GM12878 (cell line): Measurements from ENCODE around the gene SMARCD2. TPM values are rescaled to one million over a fixed set of nuclear protein-coding genes. Genes with fewer than 3 reads are reported as not detected.

Experiments used
- ATAC-seq: fragments of 200-7000 bp; cut with Tn5 transposase; 3 replicates; pipeline ENCODE4 v1.9.1; 2020; ENCODE audit warnings: mild to moderate bottlenecking, moderate library complexity
- BruUV-seq: library from RNA; stranded (reverse); fragments of 400-500 nt; replicated peaks from 2 replicates; lab custom pipeline; 2021; lab: Mats Ljungman, UMichigan
- CTCF ChIA-PET: fragments of 300-600 bp; sonication (Branson Sonifier 250); formaldehyde crosslinking; extraction: SDS; loops from one replicate; lab custom pipeline; 2021; ENCODE audit warnings: inconsistent platforms; lab: Yijun Ruan, JAX
- POLR2A ChIA-PET: fragments of 350-600 bp; formaldehyde crosslinking; extraction: SDS; loops from one replicate; lab custom pipeline; 2021; ENCODE audit warnings: inconsistent platforms; lab: Charles Lee
- RAD21 ChIA-PET: fragments of 300-600 bp; sonication (Branson Sonifier 250); formaldehyde crosslinking; loops from one replicate; lab custom pipeline; 2023; ENCODE audit warnings: antibody characterized with exemption; ENCODE audit not compliant: unreplicated experiment; lab: Charles Lee
- SMC1A ChIA-PET: fragments of 300-600 bp; sonication (Branson Sonifier 250); formaldehyde crosslinking; loops from one replicate; lab custom pipeline; 2023; ENCODE audit not compliant: unreplicated experiment, uncharacterized antibody; lab: Charles Lee
- DNase-seq: peaks from one replicate; pipeline ENCODE4 v3.0.0-alpha.2; 2011; ENCODE audit warnings: low read depth, low spot score
- FAIRE-seq: peaks from 3 replicates; lab custom pipeline; 2011; peaks lifted over from hg19 to GRCh38; lab: Jason Lieb, UNC
- H2AFZ ChIP-seq: 2 replicates; pipeline ENCODE4 v1.6.0; 2011; ENCODE audit warnings: low read depth, low read length, control low read depth; ENCODE audit not compliant: control insufficient read depth
- H3K27ac ChIP-seq: 2 replicates; pipeline ENCODE4 v1.5.1; 2011; ENCODE audit warnings: control low read depth; ENCODE audit not compliant: control insufficient read depth, insufficient read depth
- H3K27me3 ChIP-seq, 2 experiments: replicated peaks in 1 of 2; 2 replicates each; pipeline versions ENCODE4 v1.6.0 to v1.6.1; 2011; ENCODE audit warnings: low read length in 1 of 2; ENCODE audit not compliant: control insufficient read depth in 2 of 2, insufficient read depth in 2 of 2
- H3K36me3 ChIP-seq, 2 experiments: 2 replicates each; pipeline ENCODE4 v1.5.1; 2011; ENCODE audit warnings: low read length in 1 of 2; ENCODE audit not compliant: control insufficient read depth in 2 of 2, insufficient read depth in 2 of 2
- H3K4me1 ChIP-seq: 2 replicates; pipeline ENCODE4 v1.6.1; 2011; ENCODE audit warnings: mild to moderate bottlenecking, low read length, moderate library complexity, mixed read lengths; ENCODE audit not compliant: control insufficient read depth, insufficient read depth
- H3K4me2 ChIP-seq: 2 replicates; pipeline ENCODE4 v1.6.0; 2011; ENCODE audit warnings: control low read depth; ENCODE audit not compliant: control insufficient read depth, insufficient read depth
- H3K4me3 ChIP-seq: fragments of 200-600 bp; sonication (generic); 2 replicates; pipeline ENCODE4 v1.5.1; 2016
- H3K79me2 ChIP-seq: 2 replicates; pipeline ENCODE4 v1.6.0; 2011; ENCODE audit warnings: low read length; ENCODE audit not compliant: control insufficient read depth, insufficient read depth
- H3K9ac ChIP-seq: 2 replicates; pipeline ENCODE4 v1.8.0; 2011; ENCODE audit warnings: low read length, control low read depth, mixed read lengths; ENCODE audit not compliant: control insufficient read depth, insufficient read depth
- H3K9me3 ChIP-seq: replicated peaks from 3 replicates; pipeline ENCODE4 v1.5.1; 2011; ENCODE audit warnings: mild to moderate bottlenecking, low read length; ENCODE audit not compliant: control insufficient read depth, insufficient read depth
- H4K20me1 ChIP-seq: 2 replicates; pipeline ENCODE4 v1.6.0; 2011; ENCODE audit not compliant: control insufficient read depth, insufficient read depth
- ELK1 ChIP-seq: IDR thresholded peaks from 2 replicates; pipeline ENCODE4 v1.6.1; 2012; ENCODE audit warnings: low read depth, low read length, improper control_type of control experiment
- HDAC6 ChIP-seq: fragments of 200-600 bp; sonication (generic); IDR thresholded peaks from one replicate; pipeline ENCODE4 v1.8.0; 2017; ENCODE audit warnings: antibody characterized with exemption; ENCODE audit not compliant: unreplicated experiment
- IRF3 ChIP-seq: fragments of 450-650 bp; IDR thresholded peaks from 2 replicates; pipeline ENCODE4 v1.6.1; 2014; ENCODE audit warnings: mild to moderate bottlenecking
- JUND ChIP-seq: IDR thresholded peaks from 2 replicates; pipeline ENCODE4 v1.6.1; 2012; ENCODE audit warnings: low read depth, mild to moderate bottlenecking, low read length, improper control_type of control experiment, moderate library complexity
- NFXL1 ChIP-seq: fragments of 450-650 bp; IDR thresholded peaks from 2 replicates; pipeline ENCODE4 v1.6.1; 2017; ENCODE audit warnings: antibody characterized with exemption, mild to moderate bottlenecking, borderline replicate concordance
- NKRF ChIP-seq: fragments of 450-650 bp; conservative IDR thresholded peaks from 2 replicates; pipeline ENCODE4 v1.6.1; 2017; ENCODE audit warnings: mild to moderate bottlenecking, moderate library complexity
- PAX8 ChIP-seq: fragments of 450-650 bp; IDR thresholded peaks from 2 replicates; pipeline ENCODE4 v1.6.1; 2017; ENCODE audit warnings: mild to moderate bottlenecking, moderate library complexity
- SIN3A ChIP-seq: IDR thresholded peaks from 2 replicates; pipeline ENCODE4 v1.6.1; 2012; ENCODE audit warnings: low read depth, low read length, improper control_type of control experiment
- SMC3 ChIP-seq: IDR thresholded peaks from 2 replicates; pipeline ENCODE4 v1.6.1; 2011; ENCODE audit warnings: low read length, improper control_type of control experiment, borderline replicate concordance
- SRF ChIP-seq, 2 experiments: IDR thresholded peaks; 2 replicates each; pipeline ENCODE4 v1.6.1; 2011; ENCODE audit warnings: low read depth in 2 of 2, low read length in 2 of 2, mild to moderate bottlenecking in 1 of 2, moderate library complexity in 1 of 2
- WGBS: methylation state at CpG from one replicate; pipeline ENCODE4 v1.1.6; 2016; ENCODE audit warnings: low lambda C conversion rate; ENCODE audit not compliant: insufficient replicate concordance, insufficient coverage; ENCODE audit errors: missing lambda C conversion rate; 5-methylcytosine and 5-hydroxymethylcytosine counted together
- in situ Hi-C: fragments of 300-500 bp; cut with MboI; formaldehyde crosslinking; loops from 9 replicates; pipeline ENCODE4 v1.14.3; 2018; ENCODE audit warnings: mixed read lengths
- intact Hi-C: fragments of 100-400 bp; cut with micrococcal nuclease; formaldehyde crosslinking; loops from one replicate; pipeline ENCODE4 v1.14.2; 2022; ENCODE audit not compliant: unreplicated experiment
- polyA plus RNA-seq, 11 experiments: library from polyadenylated mRNA; depleted of rRNA in 4 of 11; unstranded in 6 of 11; stranded (reverse) in 5 of 11; fragments of >200 nt; fragmentation: Nextera tagmentation in 4 of 11; fragmentation: Illumina TruSeq in 1 of 11; extraction: Ambion mirVana in 4 of 11; extraction: Trizol in 1 of 11; gene quantifications; 1 replicate in 1 of 11; 2 replicates in 10 of 11; pipeline versions ENCODE4 v1.2.1 to v1.2.3, GENCODE V29; 2011 to 2016; ENCODE audit warnings: inconsistent platforms in 2 of 11, missing spikeins in 2 of 11, low read depth in 1 of 11
- total RNA-seq, 4 experiments: library from RNA; depleted of rRNA in 3 of 4; stranded (reverse); fragments of >200 nt in 3 of 4; fragmentation: Illumina TruSeq in 1 of 4; extraction: Trizol in 1 of 4; gene quantifications; 2 replicates each; pipeline versions ENCODE4 v1.2.1 to v1.2.3, GENCODE V29; 2013 to 2021
- TF ChIP-seq, protein P1 (sequence below): IDR thresholded peaks from 2 replicates; pipeline ENCODE4 v1.6.1; 2011; ENCODE audit warnings: mild to moderate bottlenecking, low read depth, low read length, moderate library complexity; ENCODE audit not compliant: insufficient replicate concordance

Gene SMARCD2
- total and polyA plus RNA-seq, 10 of the 15 experiments (the other 5 are each of a cell fraction or from before 2014, with no cell fraction given), result 2.4 to 111 (median 63.6) TPM

GRCh38 chr17:63783522-63783921 is 59.0 kb downstream of the SMARCD2 start:
- TF ChIP-seq SMC3 (no peak), NKRF (no peak), NFXL1 (no peak), PAX8 (no peak), HDAC6 (no peak), SRF (IDR thresholded peaks at IDR 0.05; ENCODE audit: low read depth in 2 of 2, low read length in 2 of 2) (no peak), IRF3 (no peak), JUND (no peak), ELK1 (no peak), SIN3A (no peak)
- TF ChIP-seq, protein P1, sequence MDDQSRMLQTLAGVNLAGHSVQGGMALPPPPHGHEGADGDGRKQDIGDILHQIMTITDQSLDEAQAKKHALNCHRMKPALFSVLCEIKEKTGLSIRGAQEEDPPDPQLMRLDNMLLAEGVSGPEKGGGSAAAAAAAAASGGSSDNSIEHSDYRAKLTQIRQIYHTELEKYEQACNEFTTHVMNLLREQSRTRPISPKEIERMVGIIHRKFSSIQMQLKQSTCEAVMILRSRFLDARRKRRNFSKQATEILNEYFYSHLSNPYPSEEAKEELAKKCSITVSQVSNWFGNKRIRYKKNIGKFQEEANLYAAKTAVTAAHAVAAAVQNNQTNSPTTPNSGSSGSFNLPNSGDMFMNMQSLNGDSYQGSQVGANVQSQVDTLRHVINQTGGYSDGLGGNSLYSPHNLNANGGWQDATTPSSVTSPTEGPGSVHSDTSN, result no peak
- TF ChIP-seq, all 136 proteins: peak for 0
- Histone ChIP-seq H4K20me1 (no peaks in the 10 kb centered on the region), H2AFZ (no peak overlapping the region), H3K36me3 (peaks cover 2 to 10% of the 10 kb centered on the region in 2 experiments), H3K4me1 (peaks cover 8% of the 10 kb centered on the region; the same call in 1 of the 2 replicates), H3K4me3 (no peak overlapping the region), H3K27me3 (no peaks in the 10 kb centered on the region), H3K9me3 (no peaks in the 10 kb centered on the region), H3K4me2 (no peak overlapping the region), H3K79me2 (peaks cover 67% of the 10 kb centered on the region), H3K27ac (peak overlapping the region; percentile 10; the same call in 1 of the 2 replicates), H3K9ac (no peak overlapping the region)
- ChIA-PET CTCF (interaction anchor here (1.0 to 4.0 kb wide), 7 partner anchors 9 to 86 kb away, joined by 3 to 10 read pairs (median 4); no protein-coding TSS in a partner anchor), RAD21 (interaction anchor here (1.1 to 1.6 kb wide), 4 partner anchors 9 to 34 kb away, joined by 3 to 7 read pairs (median 3); partner anchors contain the start of genes CCDC47 and DDX42), POLR2A (interaction anchor here (0.8 to 5.6 kb wide), 6 partner anchors 10 to 66 kb away, joined by 3 to 49 read pairs (median 4); partner anchors contain the start of genes CCDC47 and DDX42), SMC1A (interaction anchor here (0.6 to 3.2 kb wide), 9 partner anchors 9 to 358 kb away, joined by 3 to 10 read pairs (median 3); partner anchors contain the start of gene DDX42)
- 55% methylated on average over 6 of the region's 6 CpGs for WGBS
- DNase-seq (no peak), ATAC-seq (0 out of 3 replicates have a peak, but pooled peaks have one; percentile 27), FAIRE-seq (no peak)
- no TSS peak for BruUV-seq
- in situ Hi-C loops (no loop called here), intact Hi-C loops (no loop called here)
